T-cell (primary cell): ENCODE data around the gene CFAP126. TPM values are rescaled to one million over a fixed set of nuclear protein-coding genes. Genes with fewer than 3 reads are reported as not detected.

Source experiments
- ATAC-seq, 4 experiments: fragments of 200-7000 bp in 3 of 4; fragments of 150-1000 bp in 1 of 4; cut with Tn5 transposase; replicated peaks in 1 of 4; 1 replicate in 3 of 4; 2 replicates in 1 of 4; pipeline ENCODE4 v1.10.0; 2021; ENCODE audit warnings: moderate library complexity in 3 of 4, mild to moderate bottlenecking in 2 of 4, moderate number of reproducible peaks in 1 of 4
- CTCF ChIA-PET, 2 donors: fragments of 300-600 bp; sonication (Branson Sonifier 250); formaldehyde crosslinking; loops; one replicate each; lab custom pipeline; 2022; ENCODE audit warnings: antibody characterized with exemption in 2 of 2; lab: Charles Lee
- POLR2A ChIA-PET, 2 donors: fragments of 300-600 bp; sonication (Branson Sonifier 250); formaldehyde crosslinking; loops; one replicate each; lab custom pipeline; 2022; ENCODE audit warnings: antibody characterized with exemption in 2 of 2; lab: Charles Lee
- DNase-seq, 35 experiments: peaks; one replicate each; pipeline versions ENCODE4 v3.0.0 to v3.0.0-alpha.2; 2013 to 2023
- H3K27ac ChIP-seq: one replicate; pipeline ENCODE4 v1.5.1; 2013; ENCODE audit warnings: low read length
- H3K27me3 ChIP-seq, 2 experiments: replicated peaks in 1 of 2; 1 replicate in 1 of 2; 2 replicates in 1 of 2; pipeline versions ENCODE4 v1.6.1 to v1.7.0; 2013; ENCODE audit warnings: low read length in 1 of 2, mixed read lengths in 1 of 2; ENCODE audit not compliant: control insufficient read depth in 2 of 2, insufficient read depth in 2 of 2; ENCODE audit errors: extremely low read depth in 1 of 2
- H3K36me3 ChIP-seq, 2 donors: 1 replicate in 1 of 2; 2 replicates in 1 of 2; pipeline versions ENCODE4 v1.6.1 to v1.7.0; 2013; ENCODE audit warnings: low read length in 1 of 2; ENCODE audit not compliant: control insufficient read depth in 2 of 2, insufficient read depth in 1 of 2; ENCODE audit errors: extremely low read depth in 1 of 2
- H3K4me1 ChIP-seq, 2 experiments: 1 replicate in 1 of 2; 2 replicates in 1 of 2; pipeline versions ENCODE4 v1.6.1 to v1.7.0; 2013; ENCODE audit warnings: low read length in 2 of 2, mixed read lengths in 1 of 2; ENCODE audit not compliant: insufficient read depth in 2 of 2, control insufficient read depth in 1 of 2; ENCODE audit errors: extremely low read depth in 1 of 2
- H3K4me3 ChIP-seq, 2 donors: 1 replicate in 1 of 2; 2 replicates in 1 of 2; pipeline versions ENCODE4 v1.5.1 to v1.7.0; 2013; ENCODE audit warnings: mild to moderate bottlenecking in 2 of 2, low read length in 1 of 2, moderate library complexity in 1 of 2; ENCODE audit not compliant: control insufficient read depth in 1 of 2; ENCODE audit errors: extremely low read depth in 1 of 2
- H3K9me3 ChIP-seq: 2 replicates; pipeline ENCODE4 v1.7.0; 2013
- H3K27ac Mint-ChIP-seq, 2 donors: one replicate each; pipeline ENCODE4 v1.8.0; 2020 to 2021; ENCODE audit warnings: mild to moderate bottlenecking in 2 of 2, mixed read lengths in 2 of 2
- H3K27me3 Mint-ChIP-seq, 2 donors: one replicate each; pipeline ENCODE4 v1.8.0; 2021 to 2022; ENCODE audit warnings: mixed read lengths in 2 of 2
- H3K36me3 Mint-ChIP-seq: one replicate; pipeline ENCODE4 v1.8.0; 2021; ENCODE audit warnings: mixed read lengths
- H3K4me1 Mint-ChIP-seq, 3 donors: one replicate each; pipeline ENCODE4 v1.8.0; 2020 to 2022; ENCODE audit warnings: mixed read lengths in 3 of 3, mild to moderate bottlenecking in 1 of 3
- H3K4me3 Mint-ChIP-seq, 3 donors: one replicate each; pipeline ENCODE4 v1.8.0; 2020 to 2022; ENCODE audit warnings: mild to moderate bottlenecking in 3 of 3, mixed read lengths in 3 of 3, moderate library complexity in 3 of 3
- H3K9me3 Mint-ChIP-seq, 3 donors: one replicate each; pipeline ENCODE4 v1.8.0; 2020 to 2022; ENCODE audit warnings: mixed read lengths in 3 of 3
- WGBS: methylation state at CpG from one replicate; pipeline ENCODE4 v1.1.5; 2013; ENCODE audit warnings: missing lambda C conversion rate; ENCODE audit not compliant: insufficient coverage; 5-methylcytosine and 5-hydroxymethylcytosine counted together
- total RNA-seq, 35 experiments: library from RNA in 6 of 35; stranded (reverse) in 6 of 35; fragments of 120-200 nt in 1 of 35; gene quantifications; one replicate each; pipeline versions ENCODE4 v1.2.1 to v1.2.4 and lab custom pipeline; 2013 to 2026

CFAP126 gene
- total RNA-seq, 5 donors from 2014 or later (not counting 1 experiment from before 2014, with no cell fraction given), result not detected

DNA sequence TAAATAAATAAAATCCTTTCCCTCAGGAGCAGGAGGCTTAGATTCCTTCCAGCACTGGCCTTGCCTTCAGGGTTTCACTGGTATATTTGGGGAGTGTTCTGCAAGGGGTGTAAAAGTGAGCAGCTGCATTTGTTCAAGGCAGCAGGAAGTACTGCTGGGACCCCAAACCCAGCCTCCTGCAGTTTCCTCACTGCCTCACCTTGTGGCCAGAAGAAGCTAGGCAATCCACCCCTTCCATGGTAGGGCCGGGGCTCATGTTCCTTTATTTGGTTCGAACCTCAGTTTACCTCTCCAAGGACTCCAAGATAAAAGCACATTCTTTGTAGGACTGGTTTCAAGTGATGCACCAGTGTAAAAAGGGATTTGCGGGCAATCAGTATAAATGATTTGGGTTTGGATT lies 21.0 kb upstream of the CFAP126 start:
- DNase-seq (no peak), ATAC-seq (no peak)
- CTCF ChIA-PET, result interaction anchor here (1.1 to 1.5 kb wide), 3 partner anchors 82 to 197 kb away, joined by 3 to 13 read pairs (median 3); partner anchors contain the start of gene TOMM40L (in 1 of the 2)
- Histone ChIP-seq H3K27ac (no peak overlapping the region), H3K9me3 (no peaks in the 10 kb centered on the region), H3K27me3 (no peaks in the 10 kb centered on the region), H3K36me3 (no peaks in the 10 kb centered on the region), H3K4me3 (no peak overlapping the region), H3K4me1 (peaks cover 12 to 24% of the 10 kb centered on the region in 2 experiments)
- H3K9me3 Mint-ChIP-seq, result no peaks in the 10 kb centered on the region
- peak overlapping the region in 1 of 2 donors; percentile 8 for H3K27ac Mint-ChIP-seq
- H3K27me3 Mint-ChIP-seq, result no peaks in the 10 kb centered on the region
- WGBS, result 80% methylated on average over 1 of the region's 3 CpGs
- peaks cover 36 to 37% (median 37%) of the 10 kb centered on the region in 3 donors for H3K4me1 Mint-ChIP-seq
- POLR2A ChIA-PET, result no interaction called here
- H3K4me3 Mint-ChIP-seq, result peak overlapping the region; percentile 86 to 91 (median 89)
- no peaks in the 10 kb centered on the region for H3K36me3 Mint-ChIP-seq

DNA sequence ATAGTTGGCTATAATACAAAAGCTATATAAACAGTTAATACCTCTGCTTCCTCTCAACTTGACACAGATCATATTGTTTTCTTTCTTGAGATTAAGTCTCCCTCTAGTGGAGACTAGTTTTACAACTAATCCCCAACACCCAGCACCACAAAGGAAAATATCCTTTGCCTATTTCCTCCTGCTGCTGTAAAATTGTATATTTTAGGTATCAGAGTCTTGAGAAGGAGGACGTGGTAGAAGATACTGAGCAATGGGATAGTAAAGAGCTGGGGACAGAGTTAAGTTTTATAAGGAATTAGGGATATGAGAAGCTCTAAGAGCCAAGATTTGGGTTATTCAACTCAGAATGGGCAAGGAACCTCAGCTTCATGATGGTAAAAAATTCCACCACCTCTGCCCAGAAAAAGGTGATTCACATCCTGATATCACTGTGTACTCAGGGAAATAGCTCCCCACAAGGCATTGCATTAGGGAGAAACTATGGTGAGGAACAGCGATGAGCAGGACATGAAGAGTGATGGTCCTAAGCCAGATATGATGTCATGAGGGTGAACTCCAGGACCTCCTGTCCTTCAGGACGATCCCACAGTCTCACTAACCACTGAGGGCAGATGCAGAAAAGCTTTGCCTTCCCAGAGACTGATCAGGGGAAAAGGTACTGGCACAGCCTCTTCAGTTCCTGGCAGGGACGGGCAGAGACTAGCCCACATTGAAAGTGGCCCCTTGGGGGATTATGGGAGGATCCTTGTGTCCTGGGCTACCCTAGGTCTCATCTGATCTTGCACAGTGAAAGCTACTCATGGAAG lies 14.7 kb upstream of the CFAP126 start:
- POLR2A ChIA-PET, result no interaction called here
- no peak overlapping the region for H3K4me3 ChIP-seq
- H3K9me3 ChIP-seq, result no peaks in the 10 kb centered on the region
- no peak overlapping the region for H3K27ac ChIP-seq
- H3K4me1 ChIP-seq, result peaks cover 0 to 5% of the 10 kb centered on the region in 2 experiments
- ATAC-seq (peak; percentile 79 to 84 (median 82)), DNase-seq (peak in 1 of 35 experiments; percentile 70)
- H3K27me3 Mint-ChIP-seq, result no peaks in the 10 kb centered on the region
- no peak overlapping the region for H3K27ac Mint-ChIP-seq
- peaks cover 0 to 5% of the 10 kb centered on the region in 2 experiments for H3K27me3 ChIP-seq
- CTCF ChIA-PET, result interaction anchor here (0.5 to 2.2 kb wide), 27 partner anchors 9 to 1442 kb away, joined by 3 to 36 read pairs (median 5); partner anchors contain the start of genes TOMM40L (in 2 of the 2), CFAP126 (in 1 of the 2), F11R (in 1 of the 2) and KLHDC9 (in 1 of the 2)
- no peak overlapping the region for H3K4me3 Mint-ChIP-seq
- H3K4me1 Mint-ChIP-seq, result peaks cover 14 to 24% (median 19%) of the 10 kb centered on the region in 3 donors
- H3K9me3 Mint-ChIP-seq, result no peaks in the 10 kb centered on the region
- H3K36me3 ChIP-seq, result no peaks in the 10 kb centered on the region
- no peaks in the 10 kb centered on the region for H3K36me3 Mint-ChIP-seq
- 50% methylated on average over 2 of the region's 4 CpGs for WGBS

DNA sequence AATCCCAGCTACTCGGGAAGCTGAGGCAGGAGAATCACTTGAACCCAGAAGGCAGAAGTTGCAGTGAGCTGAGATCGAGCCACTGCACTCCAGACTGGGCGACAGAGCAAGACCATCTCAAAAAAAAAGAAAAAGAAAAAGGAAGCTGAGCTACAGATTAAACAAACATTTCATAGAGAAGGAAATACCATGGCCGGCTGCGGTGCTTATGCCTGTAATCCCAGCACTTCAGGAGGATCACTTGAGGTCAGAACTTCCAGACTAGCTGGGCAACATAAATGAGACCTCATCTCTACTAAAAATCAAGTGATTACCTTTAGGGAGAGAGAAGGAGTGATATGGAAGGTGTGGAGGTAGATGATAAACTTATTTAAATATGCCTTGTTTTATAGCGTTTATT lies 14.0 kb upstream of the CFAP126 start:
- 80% methylated on average over 2 of the region's 6 CpGs for WGBS
- ChIA-PET CTCF (interaction anchor here (0.6 to 2.2 kb wide), 23 partner anchors 9 to 390 kb away, joined by 3 to 36 read pairs (median 5); partner anchors contain the start of genes TOMM40L (in 2 of the 2), CFAP126 (in 1 of the 2) and PPOX (in 1 of the 2)), POLR2A (no interaction called here)
- Mint-ChIP-seq H3K4me1 (peaks cover 7 to 17% (median 12%) of the 10 kb centered on the region in 3 donors), H3K27ac (no peak overlapping the region), H3K9me3 (no peaks in the 10 kb centered on the region), H3K4me3 (no peak overlapping the region), H3K36me3 (no peaks in the 10 kb centered on the region), H3K27me3 (no peaks in the 10 kb centered on the region)
- Histone ChIP-seq H3K4me3 (no peak overlapping the region), H3K27ac (no peak overlapping the region), H3K27me3 (peaks cover 0 to 5% of the 10 kb centered on the region in 2 experiments), H3K9me3 (no peaks in the 10 kb centered on the region), H3K4me1 (peaks cover 0 to 5% of the 10 kb centered on the region in 2 experiments), H3K36me3 (no peaks in the 10 kb centered on the region)
- no peak for ATAC-seq
- no peak for DNase-seq

DNA sequence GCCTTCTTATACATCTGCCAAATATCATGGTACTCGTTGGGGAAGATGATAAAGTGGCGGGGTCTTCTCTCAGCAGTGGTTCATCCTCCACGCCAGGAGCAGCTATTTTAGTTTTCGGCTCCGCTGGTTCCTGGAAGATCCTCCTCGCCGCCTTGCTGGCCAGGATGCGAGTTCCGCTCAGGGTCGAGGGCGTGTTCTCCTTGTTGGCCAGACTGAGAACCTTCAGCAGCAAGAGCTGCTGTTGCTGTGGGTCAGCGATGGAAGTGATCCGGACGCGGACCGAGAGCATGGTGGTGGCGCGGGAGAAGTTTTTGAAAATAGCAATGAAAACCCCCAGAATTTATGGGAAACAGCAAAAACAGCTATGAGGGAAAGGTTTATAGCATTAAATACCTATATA lies 11.4 kb upstream of the CFAP126 start:
- POLR2A ChIA-PET, result no interaction called here
- no peaks in the 10 kb centered on the region for H3K4me1 ChIP-seq
- CTCF ChIA-PET, result interaction anchor here in 1 of 2 donors (0.6 kb wide), 1 partner anchor 61 kb away, joined by 5 read pairs; no protein-coding TSS in a partner anchor

DNA sequence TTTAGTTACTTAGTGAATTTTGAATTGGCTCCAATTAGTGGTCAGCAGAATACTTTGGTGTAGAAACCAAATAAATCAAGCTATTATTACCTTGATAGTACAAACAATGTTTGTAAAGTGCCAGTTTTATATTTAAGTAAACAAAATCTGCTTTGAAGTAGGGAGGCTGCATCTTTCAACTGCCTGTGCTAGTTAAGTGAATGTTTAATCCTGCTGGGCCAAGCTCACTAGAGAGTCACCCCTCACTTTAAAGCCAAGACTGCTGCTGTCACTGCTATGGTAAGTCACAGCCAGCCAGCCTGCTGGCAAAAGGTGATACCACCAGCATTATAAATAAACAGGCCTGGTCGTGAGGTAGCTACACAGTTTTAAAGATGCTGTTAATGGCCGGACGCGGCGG lies 10.3 kb upstream of the CFAP126 start:
- H3K4me1 ChIP-seq, result no peaks in the 10 kb centered on the region
- ChIA-PET POLR2A (no interaction called here), CTCF (interaction anchor here in 1 of 2 donors (0.7 to 0.9 kb wide), 2 partner anchors 360 to 733 kb away, joined by 3 to 4 read pairs; no protein-coding TSS in a partner anchor)
- Mint-ChIP-seq H3K27ac (no peak overlapping the region), H3K4me3 (no peak overlapping the region), H3K27me3 (no peaks in the 10 kb centered on the region), H3K36me3 (no peaks in the 10 kb centered on the region), H3K4me1 (peaks cover 0 to 10% (median 4%) of the 10 kb centered on the region in 3 donors), H3K9me3 (no peaks in the 10 kb centered on the region)
- DNase-seq (no peak), ATAC-seq (no peak)
- no peak overlapping the region for H3K27ac ChIP-seq
- H3K27me3 ChIP-seq, result peaks cover 0 to 5% of the 10 kb centered on the region in 2 experiments
- WGBS, result no CpG with 5 or more reads among the region's 5 CpGs
- H3K9me3 ChIP-seq, result no peaks in the 10 kb centered on the region
- H3K36me3 ChIP-seq, result no peaks in the 10 kb centered on the region
- no peak overlapping the region for H3K4me3 ChIP-seq

More for the DNA sequence above, 11.4 kb upstream of the CFAP126 start:
- 85% methylated on average over 10 of the region's 18 CpGs for WGBS
- peak in 1 of 4 experiments; percentile 26 for ATAC-seq
- no peak overlapping the region for H3K4me3 ChIP-seq
- H3K9me3 ChIP-seq, result no peaks in the 10 kb centered on the region
- H3K27ac ChIP-seq, result no peak overlapping the region
- H3K36me3 ChIP-seq, result no peaks in the 10 kb centered on the region
- no peaks in the 10 kb centered on the region for H3K9me3 Mint-ChIP-seq
- DNase-seq, result no peak
- no peaks in the 10 kb centered on the region for H3K36me3 Mint-ChIP-seq
- no peak overlapping the region for H3K27ac Mint-ChIP-seq
- peaks cover 0 to 5% of the 10 kb centered on the region in 2 experiments for H3K27me3 ChIP-seq
- peaks cover 0 to 10% (median 4%) of the 10 kb centered on the region in 3 donors for H3K4me1 Mint-ChIP-seq
- peak overlapping the region in 2 of 3 donors; percentile 66 to 72 for H3K4me3 Mint-ChIP-seq
- H3K27me3 Mint-ChIP-seq, result no peaks in the 10 kb centered on the region

DNA sequence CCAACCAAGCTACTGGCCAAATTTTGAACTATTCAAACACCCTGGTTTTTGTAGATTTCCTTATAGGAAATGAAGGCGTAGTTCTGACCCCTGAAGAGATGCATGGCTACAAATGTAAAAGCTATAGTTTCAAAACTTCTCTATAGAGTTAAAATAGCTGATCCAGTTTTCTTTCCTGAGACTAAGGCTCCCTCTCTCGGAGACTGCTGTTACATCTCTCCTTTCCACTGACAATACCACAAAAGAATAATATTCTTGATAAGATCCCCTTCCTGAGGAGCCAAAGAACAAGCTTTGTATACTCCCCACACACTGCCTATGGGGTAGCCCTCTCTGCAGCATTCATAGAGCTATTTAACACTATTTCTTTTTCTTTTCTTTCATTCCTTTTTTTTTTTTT lies 6.7 kb upstream of the CFAP126 start:
- no peaks in the 10 kb centered on the region for H3K9me3 ChIP-seq
- no peak overlapping the region for H3K4me3 ChIP-seq
- Mint-ChIP-seq H3K4me1 (peaks cover 0 to 6% (median 2%) of the 10 kb centered on the region in 3 donors), H3K4me3 (no peak overlapping the region), H3K36me3 (no peaks in the 10 kb centered on the region), H3K9me3 (no peaks in the 10 kb centered on the region), H3K27ac (no peak overlapping the region), H3K27me3 (no peaks in the 10 kb centered on the region)
- no peak for DNase-seq
- no peaks in the 10 kb centered on the region for H3K36me3 ChIP-seq
- CTCF ChIA-PET, result interaction anchor here in 1 of 2 donors (0.7 to 1.1 kb wide), 4 partner anchors 10 to 192 kb away, joined by 3 to 5 read pairs (median 4); no protein-coding TSS in a partner anchor
- no peaks in the 10 kb centered on the region for H3K27me3 ChIP-seq
- 25% methylated on average over 1 of the region's 2 CpGs for WGBS
- POLR2A ChIA-PET, result interaction anchor here (0.5 to 0.7 kb wide), 3 partner anchors 18 to 511 kb away, joined by 3 to 8 read pairs (median 6); no protein-coding TSS in a partner anchor
- H3K27ac ChIP-seq, result no peak overlapping the region
- no peaks in the 10 kb centered on the region for H3K4me1 ChIP-seq
- no peak for ATAC-seq
